ENCODE results near the gene KIF5A. TPM values are rescaled to one million over a fixed set of nuclear protein-coding genes. Genes with fewer than 3 reads are reported as not detected.

Gene KIF5A
- total and polyA plus RNA-seq, 2 of the 13 experiments (the other 11 are each of a cell fraction or from before 2014, with no cell fraction given) = 1.6 to 11.9 TPM

- H4K20me1 ChIP-seq (ENCODE audit: insufficient read depth, low read length) = no peaks in the 10 kb centered on the region
- DNase-seq (ENCODE audit: low spot score) (no peak), ATAC-seq (no peak), FAIRE-seq (no peak)
- H3K79me2 ChIP-seq (ENCODE audit: insufficient read depth, low read length) = no peaks in the 10 kb centered on the region
- H3K9me3 ChIP-seq (ENCODE audit: low read length) = no peaks in the 10 kb centered on the region
- WGBS (ENCODE audit: low lambda C conversion rate) = 87% methylated on average over 9 of the region's 9 CpGs
- ChIA-PET CTCF (ENCODE audit: low intra/inter-chr PET ratio, low total read pairs) (no interaction called here), POLR2A (no interaction called here)
- peaks cover 0 to 20% of the 10 kb centered on the region in 2 experiments; a peak in 1 of 5 replicates for H3K27me3 ChIP-seq (ENCODE audit: control insufficient read depth in 1 of 2, insufficient read depth in 2 of 2, low read length in 2 of 2)
- H3K4me2 ChIP-seq (ENCODE audit: low read depth, low read length) = no peak overlapping the region
- H3K4me3 ChIP-seq (replicated peaks in 1 of 3; ENCODE audit: insufficient read depth in 1 of 3, low read depth in 2 of 3, low read length in 3 of 3) = no peak overlapping the region
- intact Hi-C loops (cut with micrococcal nuclease; ENCODE audit: unreplicated experiment) (no loop called here), in situ Hi-C loops (cut with HindIII; ENCODE audit: extremely low pct_ligation_motif_present, low pct_unique_long_range_greater_than_20kb) (no loop called here)
- no peak overlapping the region for H3K9ac ChIP-seq (ENCODE audit: insufficient read depth, low read depth, low read length)
- H3K4me1 ChIP-seq (ENCODE audit: insufficient read depth, low read length) = peaks cover 29% of the 10 kb centered on the region
- H3K27ac ChIP-seq (ENCODE audit: extremely low read length, insufficient read depth, low read length) = no peak overlapping the region
- no TSS peak for BruUV-seq (replicated peaks)
- 0 out of 2 replicates have a peak, but pooled peaks have one; percentile 3 for TF ChIP-seq FOXO4 (CRISPR knock-in tag; conservative IDR thresholded peaks at IDR 0.05)
- no peak for TF ChIP-seq SMYD3 (CRISPR knock-in tag; IDR thresholded peaks at IDR 0.05)
- H2AFZ ChIP-seq (ENCODE audit: low read length) = no peak overlapping the region
- 0 out of 5 replicates have a peak, but pooled peaks cover 0 to 3% of the 10 kb centered on the region in 2 experiments for H3K36me3 ChIP-seq (replicated peaks in 1 of 2; ENCODE audit: control insufficient read depth in 1 of 2, insufficient read depth in 2 of 2, low read length in 2 of 2)
Measured at GRCh38 chr12:57626921-57627445, 77.1 kb downstream of the KIF5A start.

- Histone ChIP-seq H3K79me2 (ENCODE audit: insufficient read depth, low read length) (no peaks in the 10 kb centered on the region), H3K4me3 (replicated peaks in 1 of 3; ENCODE audit: insufficient read depth in 1 of 3, low read depth in 2 of 3, low read length in 3 of 3) (no peak overlapping the region), H2AFZ (ENCODE audit: low read length) (no peak overlapping the region), H3K9me3 (ENCODE audit: low read length) (no peaks in the 10 kb centered on the region), H4K20me1 (ENCODE audit: insufficient read depth, low read length) (no peaks in the 10 kb centered on the region), H3K27ac (ENCODE audit: extremely low read length, insufficient read depth, low read length) (no peak overlapping the region), H3K4me2 (ENCODE audit: low read depth, low read length) (no peak overlapping the region), H3K27me3 (ENCODE audit: control insufficient read depth in 1 of 2, insufficient read depth in 2 of 2, low read length in 2 of 2) (peaks cover 0 to 13% of the 10 kb centered on the region in 2 experiments; a peak in 1 of 5 replicates), H3K9ac (ENCODE audit: insufficient read depth, low read depth, low read length) (no peak overlapping the region), H3K36me3 (replicated peaks in 1 of 2; ENCODE audit: control insufficient read depth in 1 of 2, insufficient read depth in 2 of 2, low read length in 2 of 2) (0 out of 5 replicates have a peak, but pooled peaks cover 0 to 3% of the 10 kb centered on the region in 2 experiments), H3K4me1 (ENCODE audit: insufficient read depth, low read length) (peaks cover 29% of the 10 kb centered on the region)
- in situ Hi-C loops (cut with HindIII; ENCODE audit: extremely low pct_ligation_motif_present, low pct_unique_long_range_greater_than_20kb) = no loop called here
- 97% methylated on average over 55 of the region's 67 CpGs for WGBS (ENCODE audit: low lambda C conversion rate)
- no peak for FAIRE-seq
- ATAC-seq = no peak
- intact Hi-C loops (cut with micrococcal nuclease; ENCODE audit: unreplicated experiment) = no loop called here
- POLR2A ChIA-PET = no interaction called here
- no peak for DNase-seq (ENCODE audit: low spot score)
- CTCF ChIA-PET (ENCODE audit: low intra/inter-chr PET ratio, low total read pairs) = no interaction called here
- BruUV-seq (replicated peaks) = no TSS peak
- TF ChIP-seq USF2 (IDR thresholded peaks at IDR 0.05; ENCODE audit: low read depth, low read length) (no peak), USF2 (CRISPR knock-in tag; IDR thresholded peaks at IDR 0.05; ENCODE audit: borderline replicate concordance) (no peak), ZBTB33 (CRISPR knock-in tag; IDR thresholded peaks at IDR 0.05) (peak; percentile 53; the same call in 1 of the 2 replicates), ATF1 (CRISPR knock-in tag; IDR thresholded peaks at IDR 0.05) (no peak), RBFOX2 (IDR thresholded peaks at IDR 0.05; ENCODE audit: low read depth, low read length) (0 out of 2 replicates have a peak, but pooled peaks have one; percentile 25), ZNF350 (CRISPR knock-in tag; IDR thresholded peaks at IDR 0.05; ENCODE audit: borderline replicate concordance, low read depth) (no peak), AGO2 (optimal IDR thresholded peaks at IDR 0.05; ENCODE audit: low read depth, low read length) (peak; percentile 40)
Measured at GRCh38 chr12:57627501-57628279, 77.8 kb downstream of the KIF5A start.
